Activated CD4-positive, alpha-beta T cell treated with anti-CD3 and anti-CD28 coated beads for 36 hours (primary cell): ENCODE data around the gene ZNF628. TPM values are rescaled to one million over a fixed set of nuclear protein-coding genes. Genes with fewer than 3 reads are reported as not detected.

Experiments
- ATAC-seq: fragments of 200-7000 bp; cut with Tn5 transposase; one replicate; pipeline ENCODE4 v1.10.0; 2021; ENCODE audit warnings: mild to moderate bottlenecking, moderate library complexity
- CTCF ChIA-PET: fragments of 350-600 bp; sonication (Branson Sonifier 250); formaldehyde crosslinking; loops from one replicate; lab custom pipeline; 2021; ENCODE audit warnings: antibody characterized with exemption; lab: Charles Lee
- POLR2A ChIA-PET: fragments of 350-600 bp; sonication (Branson Sonifier 250); formaldehyde crosslinking; loops from one replicate; lab custom pipeline; 2021; ENCODE audit warnings: antibody characterized with exemption, inconsistent platforms; lab: Charles Lee
- DNase-seq: peaks from one replicate; pipeline ENCODE4 v3.0.0-alpha.2; 2020
- H3K27ac Mint-ChIP-seq: one replicate; pipeline ENCODE4 v1.8.0; 2021; ENCODE audit warnings: mixed read lengths
- H3K27me3 Mint-ChIP-seq: one replicate; pipeline ENCODE4 v1.8.0; 2021; ENCODE audit warnings: mixed read lengths
- H3K36me3 Mint-ChIP-seq: one replicate; pipeline ENCODE4 v1.8.0; 2021; ENCODE audit warnings: low read depth, mixed read lengths
- H3K4me1 Mint-ChIP-seq: one replicate; pipeline ENCODE4 v1.8.0; 2021; ENCODE audit warnings: mixed read lengths
- H3K4me3 Mint-ChIP-seq: one replicate; pipeline ENCODE4 v1.8.0; 2021; ENCODE audit warnings: mild to moderate bottlenecking, moderate library complexity, mixed read lengths
- H3K9me3 Mint-ChIP-seq: one replicate; pipeline ENCODE4 v1.8.0; 2021; ENCODE audit warnings: low read depth, mixed read lengths
- intact Hi-C, 2 experiments: fragments of 100-400 bp; cut with DNase I in 1 of 2; cut with micrococcal nuclease in 1 of 2; formaldehyde crosslinking; loops; one replicate each; pipeline versions ENCODE4 v1.14.2 to v1.15.1; 2022 to 2024; cut with DNase I, micrococcal nuclease
- total RNA-seq, 2 experiments: library from RNA; stranded (reverse); gene quantifications; one replicate each; pipeline ENCODE4 v1.2.3, GENCODE V29; 2021

Gene ZNF628
- total RNA-seq, 2 experiments from 2014 or later = 5.6 to 6.8 TPM

GRCh38 chr19:55459950-55460657 lies 16.3 kb upstream of the ZNF628 start:
- Mint-ChIP-seq H3K4me1 (peaks cover 14% of the 10 kb centered on the region), H3K27me3 (no peaks in the 10 kb centered on the region), H3K4me3 (peak overlapping the region; percentile 80), H3K36me3 (peaks cover 3% of the 10 kb centered on the region), H3K27ac (peak overlapping the region; percentile 35), H3K9me3 (no peaks in the 10 kb centered on the region)
- ChIA-PET POLR2A (no interaction called here), CTCF (interaction anchor here (0.6 to 1.9 kb wide), 3 partner anchors 25 to 111 kb away, joined by 3 to 8 read pairs (median 4); partner anchors contain the start of gene NAT14)
- intact Hi-C loops = loop anchor here (1.0 to 5.0 kb wide), 4 partner anchors 43 to 293 kb away; partner anchors contain the start of genes DNAAF3 (in 1 of the 2) and KMT5C (in 1 of the 2)
- no peak for ATAC-seq
- no peak for DNase-seq

DNA sequence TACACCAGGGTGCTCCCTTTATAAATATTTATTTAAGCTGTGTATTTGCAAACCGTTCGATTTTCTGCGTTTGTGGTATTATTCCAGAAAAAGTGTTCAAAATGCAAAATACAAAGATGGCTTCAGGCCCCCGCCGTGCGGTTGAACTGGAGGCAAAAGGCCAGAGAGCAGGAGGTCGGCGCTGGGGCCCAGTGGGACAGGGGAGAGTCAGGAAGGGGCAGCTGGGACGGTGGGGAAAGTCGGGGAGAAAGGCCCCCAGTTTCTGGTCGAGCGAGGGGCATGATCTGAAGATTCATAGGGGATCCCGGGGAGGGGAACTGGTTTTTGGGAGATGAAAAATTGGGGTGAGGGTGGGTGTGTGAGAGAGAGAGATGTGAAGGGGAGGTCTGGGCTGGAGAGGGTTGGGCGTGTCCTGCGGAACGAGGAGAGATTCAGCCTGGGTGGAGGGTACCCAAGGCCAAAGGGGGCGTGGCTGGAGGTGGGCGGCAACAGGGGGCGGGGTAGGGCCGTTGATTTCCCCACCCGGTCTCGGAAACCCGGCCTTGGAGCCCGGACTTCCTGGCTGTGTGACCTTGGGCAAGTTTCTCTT lies 15.7 kb upstream of the ZNF628 start:
- Mint-ChIP-seq H3K4me3 (peak overlapping the region; percentile 80), H3K4me1 (peaks cover 14% of the 10 kb centered on the region), H3K27ac (peak overlapping the region; percentile 82), H3K36me3 (no peaks in the 10 kb centered on the region), H3K9me3 (no peaks in the 10 kb centered on the region), H3K27me3 (no peaks in the 10 kb centered on the region)
- DNase-seq (peak; percentile 64), ATAC-seq (no peak)
- POLR2A ChIA-PET = no interaction called here
- CTCF ChIA-PET = no interaction called here
- intact Hi-C loops = loop anchor here (1.0 to 5.0 kb wide), 19 partner anchors 16 to 1011 kb away; partner anchors contain the start of genes KMT5C (in 2 of the 2), DNAAF3 (in 1 of the 2), HSPBP1 (in 1 of the 2) and LENG8 (in 1 of the 2)

DNA sequence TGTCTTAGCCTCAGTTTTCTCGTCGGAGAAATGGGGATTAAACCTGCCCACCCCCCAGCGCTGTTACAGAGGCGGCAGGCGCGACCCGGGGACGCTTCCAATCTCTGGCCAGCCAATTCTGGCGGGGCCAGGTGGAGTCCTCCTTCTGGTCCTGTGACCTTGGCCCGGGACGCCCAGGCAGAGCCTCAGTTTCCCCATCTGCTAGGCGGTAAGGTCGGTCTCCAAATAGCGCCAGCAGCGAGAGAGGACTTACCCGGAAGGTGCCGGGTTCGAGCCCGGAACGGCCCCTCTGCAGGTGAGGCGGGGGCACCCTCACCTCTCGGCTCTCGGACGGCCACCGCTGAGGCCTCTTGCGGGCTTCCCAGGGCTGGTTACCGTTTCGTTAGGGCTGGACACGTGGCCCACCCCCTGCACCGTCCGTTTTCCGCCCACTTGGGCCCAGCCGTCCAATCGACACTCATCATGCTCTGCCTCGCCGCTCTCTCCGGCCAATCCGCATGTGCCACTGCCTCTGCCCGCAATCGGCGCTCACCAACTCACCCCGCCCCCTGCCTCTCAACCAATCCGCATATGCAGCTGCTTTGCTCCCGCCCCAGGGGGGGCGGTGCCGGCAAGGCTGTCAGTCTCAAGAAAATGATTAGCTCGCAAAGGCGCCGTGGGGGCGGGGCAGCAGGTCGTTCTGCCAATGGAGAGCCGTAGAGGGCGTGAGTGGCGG lies 15.0 kb upstream of the ZNF628 start, which contains the start of gene ISOC2:
Gene ISOC2, minus strand, starts transcription at position 384 of the 715 bp plus-strand sequence. CDS start 5,156 bp downstream, outside the sequence.
- peak; percentile 98 for ATAC-seq
- H3K4me1 Mint-ChIP-seq = peaks cover 14% of the 10 kb centered on the region
- no peaks in the 10 kb centered on the region for H3K9me3 Mint-ChIP-seq
- ChIA-PET POLR2A (interaction anchor here (0.6 to 1.1 kb wide), 5 partner anchors 15 to 78 kb away, joined by 3 to 9 read pairs (median 4); partner anchors contain the start of genes TMEM238, UBE2S and ZNF628), CTCF (interaction anchor here (0.5 to 1.1 kb wide), 10 partner anchors 8 to 1347 kb away, joined by 3 to 12 read pairs (median 4); partner anchors contain the start of gene ZNF628)
- intact Hi-C loops = loop anchor here (1.0 to 5.0 kb wide), 18 partner anchors 15 to 1012 kb away; partner anchors contain the start of genes KMT5C (in 2 of the 2), DNAAF3 (in 1 of the 2), HSPBP1 (in 1 of the 2) and LENG8 (in 1 of the 2)
- peak within 1 kb of the TSS; percentile 80 for H3K4me3 Mint-ChIP-seq
- H3K36me3 Mint-ChIP-seq = no peaks in the 10 kb centered on the region
- peak; percentile 100 for DNase-seq
- H3K27me3 Mint-ChIP-seq = no peaks in the 10 kb centered on the region
- peak within 1 kb of the TSS; percentile 82 for H3K27ac Mint-ChIP-seq

DNA sequence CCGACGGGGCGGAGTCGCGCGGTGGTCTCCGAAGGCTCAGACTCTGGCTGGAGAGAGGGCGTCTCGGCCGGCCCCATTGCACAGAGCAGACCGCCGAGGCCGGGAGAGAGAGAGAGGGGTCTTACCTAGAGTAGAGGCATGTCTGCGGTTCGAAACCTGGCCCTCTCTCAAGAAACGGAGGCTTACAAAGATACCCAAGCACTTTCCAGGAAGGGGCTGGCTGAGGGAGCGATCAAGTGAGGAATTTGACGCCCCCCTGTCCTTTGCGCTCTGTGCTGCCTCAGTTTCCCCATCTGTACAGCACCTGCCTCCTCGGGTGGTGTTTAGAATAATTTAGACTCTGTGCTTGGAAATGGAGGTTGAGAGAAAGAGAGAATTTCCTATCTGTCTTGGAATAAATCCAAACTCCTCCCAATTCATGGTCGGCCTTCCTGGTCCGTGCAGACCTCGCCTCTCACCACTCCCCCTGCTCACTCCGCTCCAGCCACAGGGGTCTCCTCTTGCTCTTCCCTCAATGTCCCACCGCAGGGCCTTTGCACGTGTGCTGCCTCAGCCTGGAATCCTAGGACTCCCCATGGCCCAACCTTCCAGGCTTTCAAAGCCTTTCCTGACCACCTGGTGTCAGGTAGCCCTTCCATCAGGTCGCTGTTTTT lies 14.3 kb upstream of the ZNF628 start:
- ChIA-PET POLR2A (interaction anchor here (0.6 to 1.1 kb wide), 5 partner anchors 15 to 78 kb away, joined by 3 to 9 read pairs (median 4); partner anchors contain the start of genes TMEM238, UBE2S and ZNF628), CTCF (interaction anchor here (0.5 to 1.1 kb wide), 8 partner anchors 9 to 1348 kb away, joined by 3 to 12 read pairs (median 4); partner anchors contain the start of gene ZNF628)
- Mint-ChIP-seq H3K9me3 (no peaks in the 10 kb centered on the region), H3K36me3 (no peaks in the 10 kb centered on the region), H3K27me3 (no peaks in the 10 kb centered on the region), H3K4me3 (peak overlapping the region; percentile 80), H3K27ac (peak overlapping the region; percentile 82), H3K4me1 (peaks cover 14% of the 10 kb centered on the region)
- no peak for ATAC-seq
- no peak for DNase-seq
- intact Hi-C loops = loop anchor here (1.0 to 5.0 kb wide), 18 partner anchors 14 to 1013 kb away; partner anchors contain the start of genes KMT5C (in 2 of the 2), DNAAF3 (in 1 of the 2), HSPBP1 (in 1 of the 2) and LENG8 (in 1 of the 2)

DNA sequence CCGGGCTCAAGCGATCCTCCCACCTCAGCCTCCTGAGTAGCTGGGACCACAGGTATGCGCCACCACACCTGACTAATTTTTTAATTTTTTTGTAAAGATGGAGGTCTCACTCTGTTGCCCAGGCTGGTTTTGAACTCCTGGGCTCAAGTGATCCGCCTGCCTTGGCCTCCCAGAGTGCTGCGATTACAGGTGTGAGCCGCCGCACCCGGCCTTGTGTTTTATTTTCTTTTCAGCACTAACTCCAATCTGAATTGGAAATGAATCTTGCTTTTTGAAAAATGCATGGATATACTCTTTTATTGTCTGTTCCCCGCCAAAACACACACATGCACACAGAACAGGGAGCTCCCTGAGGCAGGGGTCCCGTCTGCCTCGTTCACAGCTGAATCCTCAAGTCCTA lies 13.7 kb upstream of the ZNF628 start:
- H3K27ac Mint-ChIP-seq = no peak overlapping the region

DNA sequence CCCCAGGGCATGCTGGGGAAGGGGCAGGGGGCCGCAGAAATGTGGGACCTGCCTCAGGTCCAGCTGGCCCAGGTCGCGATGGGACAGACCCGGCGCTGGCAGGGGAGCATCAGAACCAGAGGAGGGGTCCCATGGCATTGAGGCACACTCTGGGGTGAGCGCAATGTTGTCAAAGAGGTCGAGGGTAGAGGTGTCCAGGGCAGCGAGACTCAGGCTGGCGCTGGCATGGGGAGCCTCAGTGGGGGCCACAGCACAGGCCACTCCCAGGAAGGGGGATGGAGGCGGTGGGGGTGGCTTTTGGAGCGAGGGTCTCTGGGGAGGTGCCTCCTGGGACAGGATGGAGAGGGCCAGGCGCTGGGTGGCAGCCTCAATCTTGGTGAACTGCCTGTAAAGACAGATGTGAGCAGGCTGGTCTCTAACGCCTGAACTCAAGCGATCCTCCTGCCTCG lies 12.8 kb upstream of the ZNF628 start:
- DNase-seq (no peak), ATAC-seq (no peak)
- Mint-ChIP-seq H3K27me3 (no peaks in the 10 kb centered on the region), H3K9me3 (no peaks in the 10 kb centered on the region), H3K4me3 (no peak overlapping the region), H3K4me1 (peaks cover 17% of the 10 kb centered on the region), H3K27ac (no peak overlapping the region), H3K36me3 (no peaks in the 10 kb centered on the region)
- CTCF ChIA-PET = no interaction called here
- POLR2A ChIA-PET = interaction anchor here (0.6 kb wide), 1 partner anchor 124 kb away, joined by 3 read pairs; no protein-coding TSS in a partner anchor
- intact Hi-C loops = loop anchor here in 1 of 2 experiments (5.0 kb wide), 1 partner anchor 126 kb away; the partner anchor contains the start of gene KMT5C

More for the DNA sequence above, 13.7 kb upstream of the ZNF628 start:
- Mint-ChIP-seq H3K36me3 (no peaks in the 10 kb centered on the region), H3K4me3 (peak overlapping the region; percentile 80), H3K9me3 (no peaks in the 10 kb centered on the region), H3K27me3 (no peaks in the 10 kb centered on the region), H3K4me1 (peaks cover 14% of the 10 kb centered on the region)
- ATAC-seq = no peak
- DNase-seq = no peak
- ChIA-PET POLR2A (no interaction called here), CTCF (interaction anchor here (0.6 kb wide), 1 partner anchor 211 kb away, joined by 3 read pairs; no protein-coding TSS in a partner anchor)
- intact Hi-C loops = loop anchor here in 1 of 2 experiments (5.0 kb wide), 1 partner anchor 125 kb away; the partner anchor contains the start of gene KMT5C

GRCh38 chr19:55464039-55464661 lies 12.3 kb upstream of the ZNF628 start:
- intact Hi-C loops = loop anchor here in 1 of 2 experiments (5.0 kb wide), 1 partner anchor 127 kb away; the partner anchor contains the start of gene KMT5C
- CTCF ChIA-PET = no interaction called here
- Mint-ChIP-seq H3K36me3 (no peaks in the 10 kb centered on the region), H3K4me1 (peaks cover 17% of the 10 kb centered on the region), H3K27me3 (no peaks in the 10 kb centered on the region), H3K27ac (no peak overlapping the region), H3K4me3 (no peak overlapping the region), H3K9me3 (no peaks in the 10 kb centered on the region)
- ATAC-seq = no peak
- DNase-seq = no peak
- POLR2A ChIA-PET = no interaction called here

- no peaks in the 10 kb centered on the region for H3K27me3 Mint-ChIP-seq
- H3K4me1 Mint-ChIP-seq = peaks cover 17% of the 10 kb centered on the region
- ChIA-PET CTCF (no interaction called here), POLR2A (no interaction called here)
- intact Hi-C loops = loop anchor here in 1 of 2 experiments (5.0 kb wide), 2 partner anchors 127 to 168 kb away; partner anchors contain the start of gene KMT5C
- no peaks in the 10 kb centered on the region for H3K9me3 Mint-ChIP-seq
- no peaks in the 10 kb centered on the region for H3K36me3 Mint-ChIP-seq
- DNase-seq = no peak
- H3K27ac Mint-ChIP-seq = no peak within 1 kb of the TSS
- no peak within 1 kb of the TSS for H3K4me3 Mint-ChIP-seq
- ATAC-seq = no peak
These were observed 11.8 kb upstream of the ZNF628 start, which contains the start of gene C19orf85 for GRCh38 chr19:55464662-55465054. Gene C19orf85, minus strand, starts transcription at chr19:55464751. Its CDS starts 197 bp downstream, at chr19:55464554.

DNA sequence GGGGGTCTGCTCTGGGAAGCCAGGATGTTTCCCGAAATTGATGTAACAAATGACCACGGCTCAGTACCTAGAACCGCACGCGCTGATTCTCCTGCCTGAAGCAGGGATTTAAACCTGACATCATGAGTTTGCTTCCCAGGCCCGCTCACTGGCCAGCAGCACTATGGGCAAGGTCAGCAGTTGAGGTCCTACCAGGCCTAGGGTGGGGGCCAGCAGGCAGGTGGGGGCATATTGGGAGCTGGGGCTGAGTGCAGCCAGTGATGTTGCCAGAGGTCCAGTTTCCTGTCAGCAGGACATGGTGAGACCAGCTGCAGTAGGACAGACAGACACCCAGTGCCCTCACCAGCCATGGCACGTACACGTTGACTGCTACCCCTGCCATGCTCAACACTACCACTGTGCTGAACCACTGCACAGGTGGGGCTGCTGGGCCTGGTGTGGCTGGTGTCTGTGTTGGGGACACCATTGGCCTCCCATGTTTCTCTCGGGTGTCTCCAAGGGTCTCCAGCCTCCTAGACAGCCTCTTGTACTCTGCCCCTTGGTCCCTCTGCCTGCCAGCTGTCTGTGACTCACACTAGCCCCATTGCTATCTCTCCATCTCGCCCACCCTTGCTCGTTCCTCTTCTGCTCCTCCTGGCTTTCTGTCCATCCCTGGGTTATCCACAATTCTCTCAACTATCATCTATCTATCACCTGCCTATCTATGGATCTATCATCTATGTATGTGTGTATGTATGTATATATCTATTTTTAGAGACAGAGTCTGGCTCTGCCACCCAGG lies 10.8 kb upstream of the ZNF628 start:
- ChIA-PET POLR2A (no interaction called here), CTCF (interaction anchor here (0.6 to 3.9 kb wide), 2 partner anchors 39 to 300 kb away, joined by 3 to 30 read pairs; no protein-coding TSS in a partner anchor)
- H3K27me3 Mint-ChIP-seq = no peaks in the 10 kb centered on the region
- no peak overlapping the region for H3K4me3 Mint-ChIP-seq
- H3K9me3 Mint-ChIP-seq = no peaks in the 10 kb centered on the region
- ATAC-seq (no peak), DNase-seq (no peak)
- intact Hi-C loops = loop anchor here in 1 of 2 experiments (5.0 kb wide), 1 partner anchor 167 kb away; no protein-coding TSS in a partner anchor
- H3K4me1 Mint-ChIP-seq = peaks cover 10% of the 10 kb centered on the region
- H3K27ac Mint-ChIP-seq = no peak overlapping the region
- H3K36me3 Mint-ChIP-seq = no peaks in the 10 kb centered on the region
